UCSD-AML1 (cell line): ENCODE data around the gene RAD51.

ENCODE experiments used
- DNase-seq: peaks from one replicate; lab custom pipeline; 2025; ENCODE audit not compliant: unreplicated experiment; lab: John Stamatoyannopoulos, UW

Gene RAD51

GRCh38 chr15:40756938-40757337 lies 62.0 kb downstream of the RAD51 start:
- no peak for DNase-seq

- DNase-seq = no peak
These were observed 65.0 kb downstream of the RAD51 start for GRCh38 chr15:40759961-40760360.

DNA sequence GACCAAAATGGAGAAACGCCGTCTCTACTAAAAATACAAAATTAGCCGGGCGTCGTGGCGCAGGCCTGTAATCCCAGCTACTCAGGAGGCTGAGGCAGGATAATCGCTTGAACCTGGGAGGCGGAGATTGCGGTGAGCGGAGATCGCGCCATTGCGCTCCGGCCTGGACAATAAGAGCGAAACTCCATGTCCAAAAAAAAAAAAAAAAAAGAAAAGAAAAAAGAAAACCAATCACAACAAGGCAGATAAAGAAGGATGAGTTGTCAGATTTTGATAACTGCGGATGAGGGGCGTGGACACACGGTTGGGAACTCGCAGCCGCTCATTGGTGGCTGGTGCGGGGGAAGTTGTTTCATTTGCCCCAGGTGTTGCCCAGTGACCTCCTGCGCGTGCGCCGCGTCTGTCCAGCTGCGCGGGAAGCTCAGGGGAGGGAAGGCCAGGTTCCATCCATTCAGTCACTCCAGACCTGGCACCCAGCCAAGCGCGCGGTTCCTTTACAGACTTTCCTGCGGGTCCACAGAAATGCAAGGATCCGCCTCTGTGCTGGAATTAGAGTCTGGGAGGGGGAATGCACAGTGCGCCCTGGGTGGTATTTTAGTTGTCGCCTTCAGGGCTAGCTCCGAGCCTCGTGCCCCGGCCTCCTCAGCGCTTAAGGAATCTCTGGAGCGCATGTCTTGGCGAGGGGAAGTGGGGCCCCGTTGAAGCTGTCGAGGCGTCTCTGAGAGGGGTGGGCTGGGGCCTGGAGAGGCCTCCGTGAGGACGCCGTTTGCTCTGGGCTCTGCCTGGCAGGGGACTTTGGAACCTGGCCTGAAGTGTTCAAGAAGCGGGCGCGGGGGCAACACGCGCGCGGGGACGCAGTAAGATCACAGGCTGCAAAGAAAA lies 68.2 kb downstream of the RAD51 start:
- DNase-seq = no peak

GRCh38 chr15:40763801-40764628 lies 69.0 kb downstream of the RAD51 start, which contains the start of gene GCHFR:
TSS of gene GCHFR (plus strand) at chr15:40764068. CDS start at chr15:40764181, 113 bp downstream.
- DNase-seq = no peak

GRCh38 chr15:40764629-40765103 lies 69.7 kb downstream of the RAD51 start:
- no peak for DNase-seq

DNA sequence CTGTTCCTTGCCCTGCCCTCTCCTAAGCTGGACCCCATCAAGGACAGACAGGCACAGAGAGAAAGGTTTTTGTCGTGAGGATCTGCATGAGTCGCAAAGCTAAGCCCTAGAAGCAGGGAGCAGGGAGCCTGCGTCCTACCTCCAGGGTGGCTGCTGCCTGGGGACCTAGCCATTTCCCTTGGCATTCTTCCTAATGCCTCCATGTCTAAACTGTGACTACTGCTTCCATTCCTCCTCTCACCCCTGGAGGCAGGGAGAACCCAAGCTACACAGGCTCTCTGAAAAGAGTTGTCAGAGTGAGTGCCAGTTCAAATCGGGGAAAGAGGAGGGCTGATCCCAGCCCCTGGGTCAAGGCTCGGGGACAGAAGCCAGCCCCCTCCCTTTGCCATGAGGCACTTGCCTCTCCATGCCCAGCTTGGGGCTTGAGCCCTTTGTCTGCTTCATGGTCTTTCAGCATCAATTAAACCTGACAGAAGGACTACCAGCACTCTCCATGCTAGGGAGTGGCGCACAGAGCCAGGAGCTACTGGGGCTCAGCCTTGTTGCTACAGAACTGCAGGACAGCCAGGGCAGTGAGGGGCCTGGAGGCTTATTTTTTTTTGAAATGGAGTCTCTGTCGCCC lies 71.3 kb downstream of the RAD51 start:
- DNase-seq = no peak

DNA sequence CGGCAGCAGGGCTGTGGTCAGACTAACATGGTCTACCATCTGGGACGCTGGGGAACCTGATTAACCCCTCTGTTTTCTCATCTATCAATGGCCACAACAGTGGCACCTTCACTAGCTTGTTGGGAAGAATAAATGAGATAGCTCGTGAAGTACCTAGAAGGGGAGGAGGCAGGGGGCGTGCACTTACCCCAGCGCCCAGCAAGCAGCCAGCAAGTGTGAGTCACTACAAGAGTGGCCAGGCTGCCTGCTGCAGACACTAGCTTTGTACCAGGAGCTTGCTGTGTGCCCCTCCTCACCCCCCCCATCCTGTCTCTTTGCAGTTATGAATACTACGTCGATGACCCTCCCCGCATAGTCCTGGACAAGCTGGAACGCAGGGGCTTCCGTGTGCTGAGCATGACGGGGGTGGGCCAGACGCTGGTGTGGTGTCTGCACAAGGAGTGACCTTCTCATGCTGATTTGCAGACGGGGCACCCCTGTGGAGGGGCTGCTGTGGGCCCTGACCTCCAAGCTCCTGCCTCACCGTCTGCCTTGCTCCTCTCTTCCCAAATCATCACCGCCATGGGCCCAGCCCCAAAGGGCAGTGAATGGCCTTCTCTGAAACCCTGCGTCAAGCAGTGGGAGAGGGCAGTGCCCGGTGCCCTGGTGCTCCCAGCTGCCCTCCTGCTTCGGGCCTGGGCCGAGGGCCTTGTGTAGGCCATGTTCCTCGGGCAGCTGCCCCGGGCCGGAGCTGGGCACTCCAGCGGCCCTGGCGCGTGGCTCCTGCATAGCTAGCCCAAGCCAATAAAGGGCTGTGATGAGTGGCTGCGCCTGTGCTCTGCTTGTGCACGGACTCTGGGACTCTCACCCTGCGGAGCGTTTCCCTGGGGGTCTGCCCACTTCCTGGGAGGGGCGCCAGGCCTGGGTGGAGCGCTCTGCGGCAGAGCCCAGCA lies 72.2 kb downstream of the RAD51 start:
- no peak for DNase-seq

GRCh38 chr15:40767838-40768500 lies 73.0 kb downstream of the RAD51 start:
- DNase-seq = no peak

DNA sequence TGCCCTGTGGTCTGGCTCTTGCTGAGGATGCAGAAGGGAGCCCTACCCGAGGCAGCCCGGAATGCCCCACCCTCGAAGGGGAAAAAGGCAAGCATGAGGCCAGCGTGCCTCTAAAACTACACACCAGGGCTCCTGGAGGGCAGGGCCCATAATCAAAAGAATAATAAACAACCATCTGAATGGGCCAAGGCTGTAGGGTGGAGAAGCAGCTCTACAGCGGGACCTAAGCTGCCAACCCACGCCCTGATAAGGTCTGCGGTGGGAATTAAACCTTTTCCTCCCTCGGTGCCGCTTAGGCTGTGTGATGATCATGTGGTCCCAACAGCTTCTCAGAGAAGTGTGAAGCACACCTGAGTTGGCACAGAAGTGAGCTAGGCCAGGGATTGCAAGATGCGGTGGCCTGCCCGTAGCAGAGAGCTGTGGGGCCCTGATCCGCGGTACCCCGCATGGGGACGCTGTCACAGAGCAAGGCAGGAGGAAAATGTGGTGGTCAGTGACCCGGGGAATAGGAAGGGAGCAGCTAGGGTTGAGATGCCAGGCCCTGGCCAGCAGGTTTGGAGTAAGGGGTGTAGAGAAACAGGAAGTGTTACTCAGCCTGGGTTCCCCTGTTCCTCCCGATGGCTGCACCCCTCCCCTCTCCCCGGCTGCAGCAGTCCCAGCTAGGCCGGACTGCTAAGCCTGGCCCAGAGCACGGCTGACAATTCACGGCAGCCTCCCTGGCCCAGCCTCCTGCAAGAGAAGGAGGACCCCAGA lies 73.7 kb downstream of the RAD51 start:
- no peak for DNase-seq

DNA sequence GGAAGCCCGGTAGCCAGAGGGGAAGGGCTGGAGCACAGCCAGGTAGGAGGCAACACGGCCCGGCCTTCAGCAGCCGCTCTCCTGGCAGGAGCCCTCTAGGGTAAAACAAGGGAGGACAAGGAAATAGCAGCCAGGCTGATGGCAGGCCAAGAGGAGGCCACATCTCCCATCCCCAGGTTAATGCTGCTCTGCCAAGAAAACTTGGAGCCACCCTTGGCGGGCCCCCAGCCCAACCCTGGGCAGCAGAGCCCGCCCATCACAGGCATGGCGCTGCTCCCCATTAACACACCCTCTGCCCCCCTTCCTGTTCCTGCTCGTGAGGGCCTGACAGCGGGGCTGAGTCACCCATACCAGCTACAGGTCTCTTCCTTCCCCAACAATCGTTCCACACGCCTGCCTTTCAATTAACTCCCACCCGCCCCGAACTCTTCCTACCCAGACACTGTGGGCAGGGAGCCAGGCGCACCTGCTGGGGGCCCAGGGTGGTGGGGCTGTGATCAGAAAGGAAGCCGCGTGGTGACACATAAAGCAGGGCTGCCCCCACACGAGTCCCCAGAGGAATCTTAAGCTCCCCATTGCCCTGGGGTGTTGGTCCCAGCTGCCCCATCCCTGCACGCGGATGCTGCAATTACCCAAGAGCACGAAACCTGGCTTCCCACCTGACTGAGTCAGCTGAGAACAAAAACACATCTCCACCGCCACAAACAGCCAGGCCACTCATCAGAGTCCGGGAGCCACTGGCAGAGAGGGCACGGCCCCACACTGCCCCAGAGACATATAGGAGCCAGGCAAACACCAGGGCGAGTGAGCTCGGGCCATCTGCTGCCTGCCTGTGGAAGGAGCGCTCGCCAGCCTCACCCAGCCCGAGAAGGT lies 74.5 kb downstream of the RAD51 start, which contains the start of gene C15orf62:
C15orf62 (plus strand) TSS at position 707 of the 873 bp plus-strand sequence. CDS start 516 bp downstream, outside the sequence.
- DNase-seq = peak; percentile 52

DNA sequence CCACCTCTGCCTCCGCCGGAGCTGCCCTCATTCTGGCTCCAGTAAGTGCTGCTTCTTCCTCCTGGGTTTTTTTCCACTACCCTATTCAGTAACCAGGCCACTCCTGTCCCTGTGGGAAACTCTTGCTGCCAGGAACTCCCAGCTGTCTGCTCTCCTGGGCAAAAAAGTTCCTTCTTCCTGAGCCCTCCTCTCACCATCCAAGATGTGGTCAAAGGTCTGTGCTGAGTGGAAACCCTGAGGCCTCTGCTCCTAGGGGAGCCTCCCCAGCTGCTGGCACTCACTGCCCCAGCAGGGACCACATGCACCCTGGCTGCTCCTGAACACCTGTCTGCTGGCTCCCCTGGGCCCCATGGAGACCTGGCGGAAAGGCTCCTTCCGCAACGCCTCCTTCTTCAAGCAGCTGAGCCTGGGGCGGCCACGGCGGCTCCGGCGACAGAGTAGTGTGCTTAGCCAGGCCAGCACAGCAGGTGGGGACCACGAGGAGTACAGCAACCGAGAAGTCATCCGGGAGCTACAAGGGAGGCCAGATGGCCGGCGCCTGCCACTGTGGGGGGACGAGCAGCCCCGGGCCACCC lies 75.3 kb downstream of the RAD51 start:
- no peak for DNase-seq

DNA sequence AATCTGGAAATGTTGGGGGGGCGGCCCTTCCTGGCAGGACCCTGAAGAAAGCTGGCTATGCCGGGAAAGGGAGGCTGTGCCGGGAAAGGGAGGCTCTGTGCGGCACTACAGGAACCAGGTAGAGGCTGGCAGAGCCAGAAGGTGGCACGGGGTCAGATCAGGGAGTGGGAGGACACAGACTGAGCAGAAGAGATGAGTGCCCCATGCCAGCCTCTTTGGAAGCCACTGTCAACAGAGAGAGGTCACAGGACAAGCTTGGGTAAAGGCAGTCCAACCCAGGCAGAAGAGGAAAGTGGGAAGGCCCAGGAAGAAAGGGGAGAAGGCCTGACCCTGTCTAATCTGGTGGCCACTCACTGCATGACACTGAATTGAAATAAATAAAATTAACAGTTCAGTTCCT lies 76.3 kb downstream of the RAD51 start:
- DNase-seq = no peak

DNA sequence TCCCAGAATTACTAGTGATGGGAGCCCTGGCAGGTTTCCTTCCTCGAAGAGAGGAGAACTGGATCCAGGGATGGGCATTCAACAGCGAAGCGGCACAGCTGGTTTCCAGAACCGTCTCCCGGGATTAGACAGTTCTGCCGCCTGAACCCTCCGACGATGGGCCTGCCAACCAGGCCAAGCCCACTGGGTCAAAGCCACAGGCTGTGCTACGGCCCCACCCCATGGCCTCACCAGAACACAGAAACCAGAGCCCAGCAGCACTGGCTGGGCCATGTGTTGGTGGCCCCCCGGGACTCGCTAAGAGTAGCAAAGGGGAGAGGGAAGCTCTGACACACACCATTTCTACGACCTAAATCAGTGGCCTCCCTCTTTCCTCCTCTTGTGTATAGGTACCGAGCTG lies 77.0 kb downstream of the RAD51 start:
- no peak for DNase-seq

- DNase-seq = no peak
These were observed 78.5 kb downstream of the RAD51 start for GRCh38 chr15:40773496-40773895.

DNA sequence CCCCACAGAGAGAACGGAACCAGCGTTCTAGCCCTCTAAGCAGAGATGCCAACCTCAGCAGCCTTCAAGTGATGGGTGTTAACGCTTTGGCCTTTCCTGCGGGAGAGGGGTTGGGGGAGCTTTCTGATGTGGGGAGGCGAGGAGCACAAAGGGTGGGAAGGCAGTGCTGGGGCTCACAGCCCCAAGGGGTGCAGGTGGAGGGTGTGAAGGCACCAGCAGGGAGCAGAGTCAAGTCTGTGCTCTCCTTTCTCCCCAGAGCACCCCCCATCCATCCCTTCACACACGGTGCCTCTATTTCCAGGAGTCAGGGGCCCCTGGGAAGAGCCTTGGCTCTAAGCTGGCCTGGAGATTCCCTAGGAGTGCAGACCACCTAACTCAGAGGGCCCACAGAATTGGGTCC lies 78.9 kb downstream of the RAD51 start:
- DNase-seq = no peak

DNA sequence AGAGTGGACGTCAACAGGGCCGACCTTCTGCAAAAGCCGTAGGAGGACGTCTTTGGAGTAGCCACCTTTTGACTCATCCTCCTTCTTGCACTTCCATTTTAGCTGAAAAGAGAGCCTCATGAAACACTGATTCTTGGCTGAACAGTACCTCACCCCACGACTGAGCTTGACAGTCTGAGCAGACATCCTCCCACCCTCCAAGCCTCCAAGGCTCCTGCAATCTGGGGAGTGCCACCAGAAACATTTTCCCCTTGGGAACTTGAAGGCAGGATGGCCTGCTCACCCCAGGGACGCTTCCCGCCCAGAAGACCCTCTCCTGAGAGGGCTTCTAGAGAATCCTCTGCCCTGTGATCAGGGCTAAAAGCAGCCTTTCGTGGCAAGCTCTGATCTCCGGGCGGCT lies 80.0 kb downstream of the RAD51 start:
- no peak for DNase-seq

- no peak for DNase-seq
These were observed 81.0 kb downstream of the RAD51 start for GRCh38 chr15:40775740-40776536.
